CD4-positive, alpha-beta T cell treated with Interleukin-17A for 1 hour (primary cell): ENCODE data around the gene PFKM.
"Not testable (repeated sequence)": the region's sequence is repeated elsewhere in the genome, so short reads cannot be mapped to it uniquely, and the experiment has no call there.

ENCODE experiments used
- DNase-seq: peaks from one replicate; pipeline ENCODE4 v3.0.0-alpha.2; 2020

PFKM gene

GRCh38 chr12:48119078-48119833 is at the start of gene PFKM:
Gene PFKM, plus strand, starts transcription at chr12:48119364. Its CDS starts 3,411 bp downstream, at chr12:48122775.
- DNase-seq, result peak; percentile 79

DNA sequence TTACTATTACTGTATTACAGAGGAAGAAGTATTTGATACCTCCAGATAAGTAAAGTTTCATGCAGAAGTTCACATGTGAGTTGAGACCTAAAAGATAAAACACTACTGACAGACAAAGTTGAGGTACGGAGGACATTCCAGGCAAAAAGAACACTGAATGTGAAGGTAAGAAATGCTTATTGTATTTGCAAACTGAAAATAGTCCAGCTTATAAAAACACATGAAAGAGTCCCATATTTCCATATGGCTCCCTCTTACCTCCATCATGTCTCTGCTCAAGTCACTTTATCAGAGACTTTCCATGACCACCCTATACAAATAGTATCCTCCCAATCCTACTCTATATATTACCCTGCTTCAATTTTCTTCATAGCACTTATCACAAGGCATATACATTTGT is 49.1 kb upstream of the PFKM start:
- no peak for DNase-seq

GRCh38 chr12:48070731-48071130 is 48.4 kb upstream of the PFKM start:
- no peak for DNase-seq

GRCh38 chr12:48071808-48072207 is 47.4 kb upstream of the PFKM start:
- DNase-seq, result no peak

- DNase-seq, result no peak
Measured at GRCh38 chr12:48072266-48072665, 46.9 kb upstream of the PFKM start.

DNA sequence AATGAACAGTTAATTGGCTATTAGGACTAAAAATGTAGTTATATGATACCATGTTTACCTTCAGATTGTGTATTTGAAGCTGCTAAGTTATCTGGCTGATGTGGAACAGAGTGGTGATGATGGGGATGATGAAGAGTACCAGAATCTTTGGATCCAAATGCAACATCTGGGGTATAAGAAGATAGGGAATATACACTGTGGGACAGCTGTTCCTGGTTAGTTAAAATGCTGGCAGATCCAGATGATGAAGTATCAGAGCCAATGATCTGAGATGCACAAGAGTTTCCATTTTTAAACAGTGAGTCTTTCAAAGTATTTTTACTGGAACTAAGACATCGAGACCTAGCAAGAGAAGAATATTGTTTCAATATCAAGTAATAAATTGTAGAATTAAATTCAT is 44.9 kb upstream of the PFKM start:
- no peak for DNase-seq

- no peak for DNase-seq
Measured at GRCh38 chr12:48075832-48076231, 43.3 kb upstream of the PFKM start.

- no peak for DNase-seq
Measured at GRCh38 chr12:48077111-48077510, 42.1 kb upstream of the PFKM start.

DNA sequence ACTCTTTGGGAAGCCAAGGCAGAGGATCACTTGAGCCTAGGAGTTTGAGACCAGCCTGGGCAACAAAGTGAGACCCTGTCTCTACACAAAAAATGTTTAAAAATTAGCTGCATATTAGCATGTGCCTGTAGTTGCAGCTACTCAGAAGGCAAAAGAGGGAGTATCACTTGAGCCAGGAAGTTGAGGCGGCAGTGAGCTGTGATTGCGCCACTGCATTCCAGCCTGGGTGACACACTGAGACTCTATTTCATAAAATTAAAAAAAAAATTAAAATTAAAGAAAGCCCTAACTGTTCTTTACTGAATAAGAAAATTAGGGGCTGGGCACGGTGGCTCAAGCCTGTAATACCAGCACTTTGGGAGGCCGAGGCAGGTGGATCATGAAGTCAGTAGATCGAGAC is 40.3 kb upstream of the PFKM start:
- DNase-seq, result no peak

DNA sequence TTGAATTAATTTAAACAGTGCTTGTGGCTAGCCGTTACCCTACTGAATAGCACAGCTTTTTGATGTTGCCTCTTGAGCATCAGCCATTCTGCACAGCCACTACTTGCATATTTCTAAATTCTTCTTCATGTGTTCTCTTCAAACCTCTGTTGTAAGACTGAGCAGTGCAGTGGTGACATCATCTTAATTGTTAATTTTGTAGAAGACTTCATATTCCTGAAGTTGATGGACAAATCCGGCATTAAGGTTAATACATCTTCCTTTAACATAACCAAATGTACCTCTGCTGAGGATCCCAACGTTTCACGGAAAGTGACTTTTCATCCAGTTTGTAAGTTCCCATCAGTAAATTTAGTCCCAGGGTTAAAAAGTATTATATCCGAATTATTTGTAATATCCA is 38.9 kb upstream of the PFKM start:
- no peak for DNase-seq

DNA sequence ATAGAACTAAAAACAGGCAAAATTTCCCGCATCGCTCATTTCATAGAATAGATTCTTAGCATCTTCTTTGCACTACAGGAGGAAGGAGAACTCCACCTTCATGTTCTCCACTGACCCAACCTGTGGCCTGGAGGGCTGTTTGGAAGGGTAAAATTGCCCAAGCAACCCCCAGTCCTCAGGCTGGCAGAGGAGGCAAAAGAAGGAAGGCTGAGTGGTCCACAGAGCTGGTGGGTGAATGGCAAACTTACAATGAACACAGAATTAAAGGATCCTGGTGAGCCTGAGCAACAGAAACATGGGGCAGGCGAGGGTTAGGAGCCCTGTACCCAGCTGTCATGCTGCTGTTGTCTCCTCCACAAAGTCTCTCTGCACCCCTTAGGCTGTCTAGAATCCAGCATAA is 38.3 kb upstream of the PFKM start:
- no peak for DNase-seq

DNA sequence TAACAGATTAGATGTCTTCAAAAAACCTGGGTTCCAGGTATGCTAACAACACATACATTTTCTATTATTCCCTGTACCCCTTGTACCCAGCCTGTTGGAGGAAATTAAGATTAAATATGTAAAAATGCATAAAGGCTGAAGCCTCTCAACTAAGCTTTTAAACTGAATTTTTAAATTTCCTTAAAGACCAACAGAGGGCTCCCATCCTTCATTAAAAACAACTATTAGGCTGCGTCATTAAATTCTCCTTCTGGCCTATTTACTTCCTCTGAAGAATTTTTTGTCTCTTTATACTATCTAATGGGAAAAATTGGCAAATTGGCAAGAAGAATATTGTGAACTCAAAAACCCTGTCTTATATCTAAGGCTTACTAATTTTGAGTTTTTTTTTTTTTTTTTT is 35.1 kb upstream of the PFKM start:
- DNase-seq, result no peak

DNA sequence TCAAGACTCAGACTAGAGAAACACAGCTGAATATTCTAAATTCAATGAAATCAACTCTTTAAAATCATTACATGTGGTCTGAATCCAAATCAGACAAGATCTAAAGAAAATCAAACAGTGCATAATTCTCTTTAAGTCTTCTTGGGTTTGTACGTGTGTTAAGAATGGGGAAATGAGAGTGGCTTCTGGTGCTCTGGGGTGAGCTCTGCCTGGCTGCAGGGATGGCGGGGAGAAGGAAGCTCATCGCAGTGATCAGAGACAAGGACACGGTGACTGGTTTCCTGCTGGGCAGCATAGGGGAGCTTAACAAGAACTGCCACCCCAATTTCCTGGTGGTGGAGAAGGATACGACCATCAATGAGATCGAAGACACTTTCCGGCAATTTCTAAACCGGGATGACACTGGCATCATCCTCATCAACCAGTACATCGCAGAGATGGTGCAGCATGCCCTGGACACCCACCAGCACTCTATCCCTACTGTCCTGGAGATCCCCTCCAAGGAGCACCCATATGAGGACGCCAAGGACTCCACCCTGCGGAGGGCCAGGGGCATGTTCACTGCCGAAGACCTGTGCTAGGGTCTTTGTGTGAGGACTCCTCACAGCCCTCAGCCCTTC is 34.2 kb upstream of the PFKM start:
- DNase-seq, result no peak

DNA sequence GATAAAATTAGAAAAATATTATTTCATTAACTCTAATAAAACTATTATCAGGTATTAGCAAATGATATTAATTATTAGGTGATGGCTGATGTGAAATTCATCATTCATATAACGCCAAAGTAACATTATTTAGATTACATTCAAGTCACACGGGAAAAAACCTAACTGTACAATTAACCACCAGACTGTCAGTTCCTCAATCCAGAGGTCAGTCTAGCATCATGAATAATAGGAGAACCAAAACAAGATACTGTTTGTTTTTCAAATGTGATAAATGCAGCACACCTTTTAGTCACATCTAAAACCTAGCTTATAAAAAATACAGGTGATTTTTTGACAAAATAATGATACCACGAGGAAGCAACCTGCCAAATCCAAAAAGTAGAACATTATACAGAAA is 32.8 kb upstream of the PFKM start:
- no peak for DNase-seq

GRCh38 chr12:48092611-48093010 is 26.6 kb upstream of the PFKM start:
- DNase-seq, result no peak

- no peak for DNase-seq
Measured at GRCh38 chr12:48104531-48104930, 14.6 kb upstream of the PFKM start.

- DNase-seq, result peak; percentile 72
Measured at GRCh38 chr12:48105321-48105866, 13.8 kb upstream of the PFKM start.

DNA sequence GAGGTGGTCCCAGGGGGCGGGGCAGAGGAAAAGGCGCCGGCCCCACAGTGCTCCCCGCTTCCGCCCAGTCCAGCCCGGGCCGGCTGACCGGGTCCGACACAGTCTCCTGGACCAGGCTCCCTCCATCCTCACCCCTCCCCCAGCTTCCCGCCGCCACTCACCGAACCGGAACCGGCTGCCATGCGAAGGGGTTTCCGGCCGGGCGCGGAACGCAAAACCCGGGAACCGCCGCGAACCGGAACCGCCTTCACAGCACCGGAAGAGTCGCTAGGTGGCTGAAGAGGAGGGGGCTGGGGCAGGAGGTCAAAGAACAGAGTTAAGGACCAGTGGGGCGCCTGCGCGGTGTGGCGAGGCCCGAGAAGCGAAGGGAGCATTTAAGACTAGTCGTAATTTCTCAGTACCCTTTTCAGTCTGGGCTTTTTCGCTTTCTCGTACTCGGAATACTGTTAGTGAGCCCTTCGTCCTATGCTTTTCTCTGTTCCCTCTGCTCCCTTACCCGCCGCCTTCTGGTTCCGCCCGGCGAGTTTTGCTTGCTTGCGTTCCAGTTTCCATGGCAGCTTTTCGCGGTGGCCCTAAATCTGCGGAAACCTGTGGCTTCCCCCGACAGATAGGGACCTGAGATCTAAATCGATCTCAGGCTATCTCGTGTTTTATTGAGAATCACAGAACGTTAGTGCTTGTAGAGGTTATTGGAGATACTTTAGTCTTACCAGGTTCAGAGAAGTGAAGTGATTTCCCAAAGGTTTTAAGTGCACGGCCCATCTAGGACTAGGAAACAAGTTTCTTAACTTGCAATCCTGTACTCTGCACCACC is 13.1 kb upstream of the PFKM start, which contains the start of gene SENP1:
Gene SENP1 (minus strand): TSS at position 213 of the 814 bp plus-strand sequence. CDS start 4,607 bp downstream, outside the sequence.
- DNase-seq, result peak; percentile 94

GRCh38 chr12:48106681-48107613 is 12.2 kb upstream of the PFKM start:
- no peak for DNase-seq

GRCh38 chr12:48109424-48109823 is 9.7 kb upstream of the PFKM start:
- DNase-seq, result no peak

DNA sequence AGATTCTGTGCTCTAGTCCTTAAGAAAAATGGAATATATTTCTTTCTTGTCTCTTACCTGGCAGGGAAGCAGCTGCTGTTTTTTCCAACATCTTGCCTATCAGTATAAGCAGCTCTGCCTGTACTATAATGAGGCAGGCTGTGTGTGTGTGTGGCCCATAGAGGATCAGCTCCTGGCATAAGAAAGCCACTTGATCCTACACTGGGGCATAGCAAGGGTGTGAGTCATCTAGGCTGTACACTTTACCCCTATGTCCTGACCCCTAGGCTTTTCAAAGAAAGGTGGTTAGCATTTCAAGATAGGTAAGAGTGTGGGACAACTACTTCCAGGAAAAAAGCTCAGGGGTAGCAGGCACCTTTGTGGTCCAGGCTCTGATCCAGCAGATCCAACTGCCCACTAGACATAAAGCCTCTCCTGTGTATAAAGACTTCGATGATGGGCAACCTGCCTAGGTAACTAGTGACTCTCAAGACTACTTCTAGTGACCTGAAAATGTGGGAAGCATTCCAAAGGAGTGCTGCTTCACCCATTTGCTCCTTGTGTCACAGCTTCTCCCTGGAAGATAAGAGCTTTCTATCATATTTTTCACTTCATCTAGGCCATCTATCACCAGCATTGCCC is 8.4 kb upstream of the PFKM start:
- no peak for DNase-seq

- not testable (repeated sequence) for DNase-seq
Measured at GRCh38 chr12:48111312-48111693, 7.9 kb upstream of the PFKM start.
